ENCODE measurements around the gene ADRA2C.

Gene ADRA2C

GRCh38 chr4:3760841-3761240, 5.3 kb upstream of the ADRA2C start:
- DNase-seq (ENCODE audit: low spot score): no peak

- DNase-seq (ENCODE audit: low spot score): no peak
Observed at GRCh38 chr4:3762264-3762663, 3.9 kb upstream of the ADRA2C start.

- DNase-seq (ENCODE audit: low spot score): no peak
Observed at GRCh38 chr4:3762753-3763549, 3.2 kb upstream of the ADRA2C start.

- no peak for DNase-seq (ENCODE audit: low spot score)
Observed at GRCh38 chr4:3765271-3766035, 732 bp upstream of the ADRA2C start.

- DNase-seq (ENCODE audit: low spot score): no peak
Observed at GRCh38 chr4:3766785-3767569, 792 bp downstream of the ADRA2C start.

- no peak for DNase-seq (ENCODE audit: low spot score)
Observed at GRCh38 chr4:3767570-3768288, 1.5 kb downstream of the ADRA2C start.

- DNase-seq (ENCODE audit: low spot score): no peak
Observed at GRCh38 chr4:3768842-3769641, 2.9 kb downstream of the ADRA2C start.

- no peak for DNase-seq (ENCODE audit: low spot score)
Observed at GRCh38 chr4:3769642-3770184, 3.5 kb downstream of the ADRA2C start.

- DNase-seq (ENCODE audit: low spot score): no peak
Observed at GRCh38 chr4:3770323-3771163, 4.4 kb downstream of the ADRA2C start.

- no peak for DNase-seq (ENCODE audit: low spot score)
Observed at GRCh38 chr4:3771164-3771809, 5.1 kb downstream of the ADRA2C start.

- DNase-seq (ENCODE audit: low spot score): no peak
Observed at GRCh38 chr4:3771939-3772495, 5.8 kb downstream of the ADRA2C start.

GRCh38 chr4:3772632-3773031, 6.4 kb downstream of the ADRA2C start:
- no peak for DNase-seq (ENCODE audit: low spot score)

- DNase-seq (ENCODE audit: low spot score): no peak
Observed at GRCh38 chr4:3773552-3774001, 7.4 kb downstream of the ADRA2C start.

GRCh38 chr4:3774253-3774883, 8.2 kb downstream of the ADRA2C start:
- DNase-seq (ENCODE audit: low spot score): no peak

- no peak for DNase-seq (ENCODE audit: low spot score)
Observed at GRCh38 chr4:3775005-3775404, 8.8 kb downstream of the ADRA2C start.

GRCh38 chr4:3775576-3775975, 9.4 kb downstream of the ADRA2C start:
- no peak for DNase-seq (ENCODE audit: low spot score)

GRCh38 chr4:3776166-3777032, 10.2 kb downstream of the ADRA2C start:
- no peak for DNase-seq (ENCODE audit: low spot score)

GRCh38 chr4:3777033-3777390, 10.8 kb downstream of the ADRA2C start:
- no peak for DNase-seq (ENCODE audit: low spot score)

All from hematopoietic multipotent progenitor cell treated with erythropoietin and hydrocortisone succinate and interleukin-3 and kit ligand, for 17 days (in vitro differentiated cells).